Ramos (cell line): ENCODE measurements around the gene TMEM138.

Experiments
- in situ Hi-C: fragments of 300-500 bp; cut with MboI; formaldehyde crosslinking; loops from one replicate; pipeline ENCODE4 v1.14.3; 2022; ENCODE audit warnings: low sequenced_read_pairs; ENCODE audit not compliant: unreplicated experiment

Gene TMEM138

GRCh38 chr11:61361741-61362541, at the start of gene TMEM138, which contains the start of gene CYB561A3:
Gene TMEM138 (plus strand): TSS chr11:61362374. CDS start chr11:61364391, 2,017 bp downstream.
Gene CYB561A3 (minus strand): TSS chr11:61361882. CDS start chr11:61356713, 5,169 bp downstream.
- in situ Hi-C loops, result no loop called here

GRCh38 chr11:61315260-61315659, 46.9 kb upstream of the TMEM138 start:
- in situ Hi-C loops, result no loop called here

GRCh38 chr11:61325649-61326414, 36.3 kb upstream of the TMEM138 start:
- in situ Hi-C loops, result no loop called here

GRCh38 chr11:61327669-61328071, 34.5 kb upstream of the TMEM138 start:
- in situ Hi-C loops, result no loop called here

GRCh38 chr11:61328351-61328750, 33.8 kb upstream of the TMEM138 start:
- in situ Hi-C loops, result no loop called here

- in situ Hi-C loops, result no loop called here
These were observed 32.3 kb upstream of the TMEM138 start for GRCh38 chr11:61329871-61330270.

GRCh38 chr11:61331651-61332050, 30.5 kb upstream of the TMEM138 start:
- in situ Hi-C loops, result no loop called here

GRCh38 chr11:61332281-61332796, 29.8 kb upstream of the TMEM138 start:
- in situ Hi-C loops, result no loop called here

- in situ Hi-C loops, result no loop called here
These were observed 29.2 kb upstream of the TMEM138 start, which contains the start of the genes DDB1 and TKFC for GRCh38 chr11:61332797-61333549. Gene DDB1 (minus strand): TSS chr11:61333105. CDS start chr11:61332968, 137 bp downstream. Gene TKFC (plus strand): TSS chr11:61333228. CDS start chr11:61334729, 1,501 bp downstream.

- in situ Hi-C loops, result no loop called here
These were observed 28.4 kb upstream of the TMEM138 start for GRCh38 chr11:61333550-61334433.

- in situ Hi-C loops, result loop anchor here (5.0 kb wide), 1 partner anchor 53 kb away; no protein-coding TSS in a partner anchor
These were observed 27.5 kb upstream of the TMEM138 start for GRCh38 chr11:61334434-61335354.

- in situ Hi-C loops, result loop anchor here (5.0 kb wide), 1 partner anchor 52 kb away; no protein-coding TSS in a partner anchor
These were observed 26.8 kb upstream of the TMEM138 start for GRCh38 chr11:61335355-61335710.

GRCh38 chr11:61336171-61336935, 25.8 kb upstream of the TMEM138 start:
- in situ Hi-C loops, result loop anchor here (5.0 kb wide), 1 partner anchor 51 kb away; no protein-coding TSS in a partner anchor

- in situ Hi-C loops, result loop anchor here (5.0 kb wide), 1 partner anchor 49 kb away; no protein-coding TSS in a partner anchor
These were observed 24.3 kb upstream of the TMEM138 start for GRCh38 chr11:61337706-61338470.

GRCh38 chr11:61338783-61339489, 23.2 kb upstream of the TMEM138 start:
- in situ Hi-C loops, result loop anchor here (5.0 kb wide), 1 partner anchor 48 kb away; no protein-coding TSS in a partner anchor

GRCh38 chr11:61339490-61339878, 22.7 kb upstream of the TMEM138 start:
- in situ Hi-C loops, result loop anchor here (5.0 kb wide), 1 partner anchor 48 kb away; no protein-coding TSS in a partner anchor
